K562 (cell line): ENCODE results near the gene IFI16. TPM values are rescaled to one million over a fixed set of nuclear protein-coding genes. Genes with fewer than 3 reads are reported as not detected.

Experiments used
- ATAC-seq: fragments of 200-7000 bp; cut with Tn5 transposase; 3 replicates; pipeline ENCODE4 v1.9.1; 2020; ENCODE audit warnings: moderate library complexity
- BruUV-seq: library from RNA; stranded (reverse); fragments of 400-500 nt; replicated peaks from 2 replicates; lab custom pipeline; 2021; lab: Mats Ljungman, UMichigan
- CTCF ChIA-PET: fragments of 300-600 bp; formaldehyde crosslinking; extraction: SDS; loops from one replicate; lab custom pipeline; 2021; ENCODE audit warnings: low intra/inter-chr PET ratio; lab: Yijun Ruan, JAX
- POLR2A ChIA-PET: fragments of 300-600, 350-650 bp; sonication (Branson Sonifier 250); formaldehyde crosslinking; extraction: SDS; loops from one replicate; lab custom pipeline; 2021; ENCODE audit warnings: antibody characterized with exemption, inconsistent platforms; lab: Yijun Ruan, JAX
- DNase-seq, 4 experiments: peaks; one replicate each; pipeline versions ENCODE4 v3.0.0 to v3.0.0-alpha.2; 2011 to 2018; ENCODE audit warnings: low spot score in 3 of 4, mixed read lengths in 3 of 4; ENCODE audit errors: extremely low read depth in 1 of 4
- FAIRE-seq: peaks from 2 replicates; lab custom pipeline; 2011; peaks lifted over from hg19 to GRCh38; lab: Jason Lieb, UNC
- H2AFZ ChIP-seq: 2 replicates; pipeline ENCODE4 v1.6.0; 2011; ENCODE audit warnings: low read depth, low read length, control low read depth, inconsistent platforms
- H3K27ac ChIP-seq: fragments of 200-600 bp; 3 replicates; pipeline ENCODE4 v1.8.0; 2011; ENCODE audit warnings: low read depth, mild to moderate bottlenecking, control low read depth, inconsistent platforms, low read length, moderate library complexity, mixed read lengths; ENCODE audit errors: extremely low read depth
- H3K27me3 ChIP-seq, 2 experiments: fragments of 300-600 bp in 1 of 2; 2 replicates in 1 of 2; 3 replicates in 1 of 2; pipeline versions ENCODE4 v1.6.0 to v1.8.0; 2011; ENCODE audit warnings: inconsistent platforms in 2 of 2, low read length in 2 of 2, mild to moderate bottlenecking in 1 of 2, mixed read lengths in 1 of 2, moderate library complexity in 1 of 2; ENCODE audit not compliant: control insufficient read depth in 2 of 2, insufficient read depth in 2 of 2
- H3K36me3 ChIP-seq: fragments of 300-600 bp; 3 replicates; pipeline ENCODE4 v1.8.0; 2011; ENCODE audit warnings: mild to moderate bottlenecking, low read length, inconsistent platforms; ENCODE audit not compliant: control insufficient read depth, insufficient read depth
- H3K4me1 ChIP-seq, 2 experiments: fragments of 200-600 bp in 1 of 2; replicated peaks in 1 of 2; 2 replicates in 1 of 2; 3 replicates in 1 of 2; pipeline versions ENCODE4 v1.5.1 to v1.8.0; 2011; ENCODE audit warnings: inconsistent platforms in 2 of 2, low read length in 2 of 2, mild to moderate bottlenecking in 1 of 2, mixed read lengths in 1 of 2, moderate library complexity in 1 of 2; ENCODE audit not compliant: control insufficient read depth in 2 of 2, insufficient read depth in 2 of 2
- H3K4me2 ChIP-seq: 2 replicates; pipeline ENCODE4 v1.6.1; 2011; ENCODE audit warnings: low read length, control low read depth, inconsistent platforms, mixed read lengths; ENCODE audit not compliant: insufficient read depth
- H3K4me3 ChIP-seq: fragments of 200-600 bp; sonication (generic), shearing (Covaris generic); 2 replicates; pipeline ENCODE4 v1.5.1; 2016; ENCODE audit warnings: control low read depth, inconsistent platforms
- H3K79me2 ChIP-seq: fragments of 200-600 bp; 3 replicates; pipeline ENCODE4 v1.8.0; 2011; ENCODE audit warnings: low read length, inconsistent platforms; ENCODE audit not compliant: control insufficient read depth, insufficient read depth
- H3K9ac ChIP-seq, 2 experiments: 2 replicates each; pipeline versions ENCODE4 v1.6.0 to v1.6.1; 2011; ENCODE audit warnings: low read depth in 2 of 2, low read length in 2 of 2, control low read depth in 1 of 2, inconsistent platforms in 1 of 2, mild to moderate bottlenecking in 1 of 2, mixed read lengths in 1 of 2; ENCODE audit not compliant: insufficient read depth in 1 of 2
- H3K9me1 ChIP-seq: one replicate; pipeline ENCODE4 v1.6.0; 2011; ENCODE audit warnings: inconsistent platforms, mild to moderate bottlenecking, low read length, moderate library complexity; ENCODE audit not compliant: control insufficient read depth, insufficient read depth
- H3K9me3 ChIP-seq: replicated peaks from 2 replicates; pipeline ENCODE4 v1.5.1; 2011; ENCODE audit warnings: low read depth, low read length, inconsistent platforms; ENCODE audit not compliant: control insufficient read depth, insufficient read depth
- H4K20me1 ChIP-seq: replicated peaks from 2 replicates; pipeline ENCODE4 v1.6.1; 2011; ENCODE audit warnings: low read length, inconsistent platforms, mixed read lengths; ENCODE audit not compliant: control insufficient read depth, insufficient read depth
- CBFA2T2 ChIP-seq: fragments of 450-650 bp; conservative IDR thresholded peaks from 2 replicates; pipeline ENCODE4 v1.6.1; 2017; ENCODE audit warnings: mild to moderate bottlenecking
- NONO ChIP-seq, 2 experiments: fragments of 200-400 bp in 1 of 2; fragments of 450-650 bp in 1 of 2; formaldehyde crosslinking in 1 of 2; IDR thresholded peaks; 2 replicates each; pipeline ENCODE4 v1.6.1; 2017; ENCODE audit warnings: low read depth in 2 of 2, mild to moderate bottlenecking in 2 of 2, moderate library complexity in 2 of 2, low read length in 1 of 2
- PURB ChIP-seq: sonication (generic); formaldehyde crosslinking; IDR thresholded peaks from 2 replicates; pipeline ENCODE4 v1.9.0; 2021; ENCODE audit warnings: low read depth, mild to moderate bottlenecking, missing genetic modification reagents
- WGBS: fragments of 100-300 bp; shearing (Covaris generic); methylation state at CpG from one replicate; pipeline ENCODE4 v1.1.6; 2016; ENCODE audit warnings: low coverage, mixed read lengths; ENCODE audit not compliant: insufficient coverage; ENCODE audit errors: missing lambda C conversion rate; 5-methylcytosine and 5-hydroxymethylcytosine counted together
- in situ Hi-C: fragments of 300-500 bp; cut with MboI; formaldehyde crosslinking; loops from 4 replicates; pipeline ENCODE4 v1.15.0; 2018; ENCODE audit warnings: inconsistent platforms, mixed read lengths
- intact Hi-C: fragments of 100-400 bp; cut with micrococcal nuclease; formaldehyde crosslinking; loops from 2 replicates; pipeline ENCODE4 v1.14.2; 2022
- polyA plus RNA-seq, 8 experiments: library from polyadenylated mRNA; depleted of rRNA in 4 of 8; stranded (reverse) in 5 of 8; unstranded in 3 of 8; fragments of >200 nt; fragmentation: Nextera tagmentation in 2 of 8; fragmentation: Illumina TruSeq in 1 of 8; extraction: Ambion mirVana in 2 of 8; extraction: Trizol in 1 of 8; gene quantifications; 2 replicates each; pipeline versions ENCODE4 v1.2.1 to v1.2.3, GENCODE V29; 2011 to 2014; ENCODE audit warnings: inconsistent platforms in 1 of 8, missing spikeins in 1 of 8
- total RNA-seq, 7 experiments: library from RNA; depleted of rRNA in 6 of 7; stranded (reverse); fragments of >200 nt in 6 of 7; fragmentation: Illumina TruSeq in 2 of 7; extraction: Trizol in 2 of 7; gene quantifications; 2 replicates each; pipeline versions ENCODE4 v1.2.1 to v1.2.3, GENCODE V29; 2011 to 2021; ENCODE audit warnings: low replicate concordance in 1 of 7
- TF ChIP-seq, protein P1 (sequence below): fragments of 450-650 bp; IDR thresholded peaks from 2 replicates; pipeline ENCODE4 v1.6.1; 2018; ENCODE audit warnings: mild to moderate bottlenecking, low read depth; ENCODE audit not compliant: partially characterized antibody
- TF ChIP-seq, protein P2 (sequence below): fragments of 200-600 bp; sonication (generic); IDR thresholded peaks from one replicate; pipeline ENCODE4 v1.6.1; 2012; ENCODE audit warnings: mild to moderate bottlenecking, low read depth, low read length, inconsistent platforms
- TF ChIP-seq, protein P3 (sequence below): fragments of 450-650 bp; formaldehyde crosslinking; IDR thresholded peaks from 2 replicates; pipeline ENCODE4 v1.4.0; 2020; ENCODE audit warnings: mild to moderate bottlenecking, moderate library complexity

Gene IFI16
- total and polyA plus RNA-seq, 9 of the 15 experiments (the other 6 are each of a cell fraction or from before 2014, with no cell fraction given) = 0.70 to 2.8 (median 1.6) TPM

DNA sequence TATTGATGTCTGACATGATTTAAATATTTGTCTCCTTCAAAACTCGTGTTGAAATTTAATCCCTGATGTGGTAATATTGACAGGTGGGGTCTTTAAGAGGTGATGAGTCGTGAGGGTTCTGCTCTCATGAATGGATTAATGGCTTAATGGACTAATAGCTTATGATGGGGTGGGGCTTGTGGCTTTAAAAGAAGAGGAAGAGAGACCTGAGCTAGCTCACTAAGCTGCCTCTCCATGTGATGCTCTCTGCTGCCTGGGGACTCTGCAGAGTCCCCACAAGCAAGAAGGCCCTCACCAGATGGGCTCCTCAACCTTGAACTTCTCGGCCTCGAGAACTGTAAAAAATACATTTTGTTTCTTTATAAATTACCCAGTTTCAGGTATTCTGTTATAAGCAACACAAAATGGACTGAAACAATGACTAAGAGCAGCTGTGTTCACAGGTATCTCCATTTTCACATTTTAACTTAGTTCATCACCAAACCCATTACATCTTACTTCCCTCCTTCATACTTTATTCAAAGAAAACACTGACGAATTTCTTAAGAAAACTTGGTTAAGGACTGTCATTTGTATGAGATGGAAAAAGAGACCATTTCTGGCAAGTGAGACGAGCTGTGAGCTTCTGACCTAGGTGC, 79.0 kb downstream of the IFI16 start:
- ChIA-PET POLR2A (interaction anchor here (1.6 kb wide), 1 partner anchor 12 kb away, joined by 5 read pairs; the partner anchor contains the start of gene AIM2), CTCF (interaction anchor here (0.8 to 1.0 kb wide), 2 partner anchors 37 to 1099 kb away, joined by 4 to 5 read pairs; no protein-coding TSS in a partner anchor)
- Histone ChIP-seq H3K4me2 (no peak overlapping the region), H3K36me3 (no peaks in the 10 kb centered on the region), H2AFZ (no peak overlapping the region), H3K9ac (no peak overlapping the region), H3K4me3 (no peak overlapping the region), H4K20me1 (no peaks in the 10 kb centered on the region), H3K9me3 (no peaks in the 10 kb centered on the region), H3K9me1 (no peaks in the 10 kb centered on the region), H3K4me1 (no peaks in the 10 kb centered on the region; a peak in 1 of 5 replicates), H3K27me3 (no peaks in the 10 kb centered on the region; a peak in 1 of 5 replicates), H3K79me2 (no peaks in the 10 kb centered on the region), H3K27ac (no peak overlapping the region)
- ATAC-seq (no peak), FAIRE-seq (no peak), DNase-seq (no peak)
- no TSS peak for BruUV-seq
- in situ Hi-C loops = no loop called here
- 0% methylated on average over 6 of the region's 6 CpGs for WGBS
- intact Hi-C loops = no loop called here
- TF ChIP-seq CBFA2T2 (no peak), NONO (IDR thresholded peaks at IDR 0.05; ENCODE audit: low read depth in 2 of 2, low read length in 1 of 2) (no peak), PURB (no peak)
- TF ChIP-seq, protein P1, sequence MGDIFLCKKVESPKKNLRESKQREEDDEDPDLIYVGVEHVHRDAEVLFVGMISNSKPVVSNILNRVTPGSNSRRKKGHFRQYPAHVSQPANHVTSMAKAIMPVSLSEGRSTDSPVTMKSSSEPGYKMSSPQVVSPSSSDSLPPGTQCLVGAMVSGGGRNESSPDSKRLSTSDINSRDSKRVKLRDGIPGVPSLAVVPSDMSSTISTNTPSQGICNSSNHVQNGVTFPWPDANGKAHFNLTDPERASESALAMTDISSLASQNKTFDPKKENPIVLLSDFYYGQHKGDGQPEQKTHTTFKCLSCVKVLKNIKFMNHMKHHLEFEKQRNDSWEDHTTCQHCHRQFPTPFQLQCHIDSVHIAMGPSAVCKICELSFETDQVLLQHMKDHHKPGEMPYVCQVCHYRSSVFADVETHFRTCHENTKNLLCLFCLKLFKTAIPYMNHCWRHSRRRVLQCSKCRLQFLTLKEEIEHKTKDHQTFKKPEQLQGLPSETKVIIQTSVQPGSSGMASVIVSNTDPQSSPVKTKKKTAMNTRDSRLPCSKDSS = no peak
- TF ChIP-seq, protein P2, sequence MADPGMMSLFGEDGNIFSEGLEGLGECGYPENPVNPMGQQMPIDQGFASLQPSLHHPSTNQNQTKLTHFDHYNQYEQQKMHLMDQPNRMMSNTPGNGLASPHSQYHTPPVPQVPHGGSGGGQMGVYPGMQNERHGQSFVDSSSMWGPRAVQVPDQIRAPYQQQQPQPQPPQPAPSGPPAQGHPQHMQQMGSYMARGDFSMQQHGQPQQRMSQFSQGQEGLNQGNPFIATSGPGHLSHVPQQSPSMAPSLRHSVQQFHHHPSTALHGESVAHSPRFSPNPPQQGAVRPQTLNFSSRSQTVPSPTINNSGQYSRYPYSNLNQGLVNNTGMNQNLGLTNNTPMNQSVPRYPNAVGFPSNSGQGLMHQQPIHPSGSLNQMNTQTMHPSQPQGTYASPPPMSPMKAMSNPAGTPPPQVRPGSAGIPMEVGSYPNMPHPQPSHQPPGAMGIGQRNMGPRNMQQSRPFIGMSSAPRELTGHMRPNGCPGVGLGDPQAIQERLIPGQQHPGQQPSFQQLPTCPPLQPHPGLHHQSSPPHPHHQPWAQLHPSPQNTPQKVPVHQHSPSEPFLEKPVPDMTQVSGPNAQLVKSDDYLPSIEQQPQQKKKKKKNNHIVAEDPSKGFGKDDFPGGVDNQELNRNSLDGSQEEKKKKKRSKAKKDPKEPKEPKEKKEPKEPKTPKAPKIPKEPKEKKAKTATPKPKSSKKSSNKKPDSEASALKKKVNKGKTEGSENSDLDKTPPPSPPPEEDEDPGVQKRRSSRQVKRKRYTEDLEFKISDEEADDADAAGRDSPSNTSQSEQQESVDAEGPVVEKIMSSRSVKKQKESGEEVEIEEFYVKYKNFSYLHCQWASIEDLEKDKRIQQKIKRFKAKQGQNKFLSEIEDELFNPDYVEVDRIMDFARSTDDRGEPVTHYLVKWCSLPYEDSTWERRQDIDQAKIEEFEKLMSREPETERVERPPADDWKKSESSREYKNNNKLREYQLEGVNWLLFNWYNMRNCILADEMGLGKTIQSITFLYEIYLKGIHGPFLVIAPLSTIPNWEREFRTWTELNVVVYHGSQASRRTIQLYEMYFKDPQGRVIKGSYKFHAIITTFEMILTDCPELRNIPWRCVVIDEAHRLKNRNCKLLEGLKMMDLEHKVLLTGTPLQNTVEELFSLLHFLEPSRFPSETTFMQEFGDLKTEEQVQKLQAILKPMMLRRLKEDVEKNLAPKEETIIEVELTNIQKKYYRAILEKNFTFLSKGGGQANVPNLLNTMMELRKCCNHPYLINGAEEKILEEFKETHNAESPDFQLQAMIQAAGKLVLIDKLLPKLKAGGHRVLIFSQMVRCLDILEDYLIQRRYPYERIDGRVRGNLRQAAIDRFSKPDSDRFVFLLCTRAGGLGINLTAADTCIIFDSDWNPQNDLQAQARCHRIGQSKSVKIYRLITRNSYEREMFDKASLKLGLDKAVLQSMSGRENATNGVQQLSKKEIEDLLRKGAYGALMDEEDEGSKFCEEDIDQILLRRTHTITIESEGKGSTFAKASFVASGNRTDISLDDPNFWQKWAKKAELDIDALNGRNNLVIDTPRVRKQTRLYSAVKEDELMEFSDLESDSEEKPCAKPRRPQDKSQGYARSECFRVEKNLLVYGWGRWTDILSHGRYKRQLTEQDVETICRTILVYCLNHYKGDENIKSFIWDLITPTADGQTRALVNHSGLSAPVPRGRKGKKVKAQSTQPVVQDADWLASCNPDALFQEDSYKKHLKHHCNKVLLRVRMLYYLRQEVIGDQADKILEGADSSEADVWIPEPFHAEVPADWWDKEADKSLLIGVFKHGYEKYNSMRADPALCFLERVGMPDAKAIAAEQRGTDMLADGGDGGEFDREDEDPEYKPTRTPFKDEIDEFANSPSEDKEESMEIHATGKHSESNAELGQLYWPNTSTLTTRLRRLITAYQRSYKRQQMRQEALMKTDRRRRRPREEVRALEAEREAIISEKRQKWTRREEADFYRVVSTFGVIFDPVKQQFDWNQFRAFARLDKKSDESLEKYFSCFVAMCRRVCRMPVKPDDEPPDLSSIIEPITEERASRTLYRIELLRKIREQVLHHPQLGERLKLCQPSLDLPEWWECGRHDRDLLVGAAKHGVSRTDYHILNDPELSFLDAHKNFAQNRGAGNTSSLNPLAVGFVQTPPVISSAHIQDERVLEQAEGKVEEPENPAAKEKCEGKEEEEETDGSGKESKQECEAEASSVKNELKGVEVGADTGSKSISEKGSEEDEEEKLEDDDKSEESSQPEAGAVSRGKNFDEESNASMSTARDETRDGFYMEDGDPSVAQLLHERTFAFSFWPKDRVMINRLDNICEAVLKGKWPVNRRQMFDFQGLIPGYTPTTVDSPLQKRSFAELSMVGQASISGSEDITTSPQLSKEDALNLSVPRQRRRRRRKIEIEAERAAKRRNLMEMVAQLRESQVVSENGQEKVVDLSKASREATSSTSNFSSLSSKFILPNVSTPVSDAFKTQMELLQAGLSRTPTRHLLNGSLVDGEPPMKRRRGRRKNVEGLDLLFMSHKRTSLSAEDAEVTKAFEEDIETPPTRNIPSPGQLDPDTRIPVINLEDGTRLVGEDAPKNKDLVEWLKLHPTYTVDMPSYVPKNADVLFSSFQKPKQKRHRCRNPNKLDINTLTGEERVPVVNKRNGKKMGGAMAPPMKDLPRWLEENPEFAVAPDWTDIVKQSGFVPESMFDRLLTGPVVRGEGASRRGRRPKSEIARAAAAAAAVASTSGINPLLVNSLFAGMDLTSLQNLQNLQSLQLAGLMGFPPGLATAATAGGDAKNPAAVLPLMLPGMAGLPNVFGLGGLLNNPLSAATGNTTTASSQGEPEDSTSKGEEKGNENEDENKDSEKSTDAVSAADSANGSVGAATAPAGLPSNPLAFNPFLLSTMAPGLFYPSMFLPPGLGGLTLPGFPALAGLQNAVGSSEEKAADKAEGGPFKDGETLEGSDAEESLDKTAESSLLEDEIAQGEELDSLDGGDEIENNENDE = no peak
- TF ChIP-seq, protein P3, sequence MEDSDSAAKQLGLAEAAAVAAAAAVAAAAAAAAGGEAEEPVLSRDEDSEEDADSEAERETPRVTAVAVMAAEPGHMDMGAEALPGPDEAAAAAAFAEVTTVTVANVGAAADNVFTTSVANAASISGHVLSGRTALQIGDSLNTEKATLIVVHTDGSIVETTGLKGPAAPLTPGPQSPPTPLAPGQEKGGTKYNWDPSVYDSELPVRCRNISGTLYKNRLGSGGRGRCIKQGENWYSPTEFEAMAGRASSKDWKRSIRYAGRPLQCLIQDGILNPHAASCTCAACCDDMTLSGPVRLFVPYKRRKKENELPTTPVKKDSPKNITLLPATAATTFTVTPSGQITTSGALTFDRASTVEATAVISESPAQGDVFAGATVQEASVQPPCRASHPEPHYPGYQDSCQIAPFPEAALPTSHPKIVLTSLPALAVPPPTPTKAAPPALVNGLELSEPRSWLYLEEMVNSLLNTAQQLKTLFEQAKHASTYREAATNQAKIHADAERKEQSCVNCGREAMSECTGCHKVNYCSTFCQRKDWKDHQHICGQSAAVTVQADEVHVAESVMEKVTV (CRISPR knock-in tag) = no peak
